IPS-NIHi11 (cell line): ENCODE measurements around the gene WDR36.

ENCODE experiments used
- DNase-seq: peaks from one replicate; pipeline ENCODE4 v3.0.0; 2012; ENCODE audit warnings: mixed read lengths, low spot score

Gene WDR36

DNA sequence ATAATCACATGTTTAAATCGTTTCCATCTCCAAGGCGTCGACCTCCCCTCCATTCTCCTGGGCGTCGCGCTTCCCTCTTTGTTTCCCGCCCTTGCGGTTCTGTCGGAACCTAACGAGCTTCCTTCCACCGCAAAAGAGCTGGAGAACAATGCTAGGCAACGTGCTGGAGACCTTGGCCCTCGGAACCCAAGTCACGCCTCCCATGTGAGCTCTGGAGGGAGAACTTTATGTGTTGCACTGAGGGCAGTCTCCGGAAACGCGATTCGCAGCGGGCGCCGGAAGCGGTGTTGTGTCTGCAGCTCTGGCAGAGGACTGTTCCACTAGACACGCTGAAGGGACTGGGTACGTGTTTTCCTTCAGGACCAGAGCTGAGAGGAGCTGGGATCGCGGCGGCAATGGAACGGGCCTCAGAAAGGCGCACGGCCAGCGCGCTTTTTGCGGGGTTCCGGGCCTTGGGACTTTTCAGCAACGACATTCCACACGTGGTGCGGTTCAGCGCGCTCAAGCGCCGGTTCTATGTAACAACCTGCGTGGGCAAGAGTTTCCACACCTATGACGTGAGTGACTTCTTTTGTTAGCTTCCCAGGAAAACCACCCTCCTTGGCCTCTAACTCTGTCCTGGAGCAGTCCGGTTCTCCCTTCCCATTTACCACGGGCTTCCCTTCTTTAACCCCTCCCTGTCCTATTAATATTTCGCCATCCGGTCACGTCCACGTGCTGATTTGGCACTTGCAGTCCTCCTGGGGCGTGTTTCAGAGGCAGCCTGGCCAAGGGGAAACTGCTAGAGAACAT is at the start of gene WDR36:
Gene WDR36, plus strand, starts transcription at position 287 of the 792 bp plus-strand sequence. Its CDS starts 109 bp downstream, at position 396.
- peak; percentile 88 for DNase-seq

DNA sequence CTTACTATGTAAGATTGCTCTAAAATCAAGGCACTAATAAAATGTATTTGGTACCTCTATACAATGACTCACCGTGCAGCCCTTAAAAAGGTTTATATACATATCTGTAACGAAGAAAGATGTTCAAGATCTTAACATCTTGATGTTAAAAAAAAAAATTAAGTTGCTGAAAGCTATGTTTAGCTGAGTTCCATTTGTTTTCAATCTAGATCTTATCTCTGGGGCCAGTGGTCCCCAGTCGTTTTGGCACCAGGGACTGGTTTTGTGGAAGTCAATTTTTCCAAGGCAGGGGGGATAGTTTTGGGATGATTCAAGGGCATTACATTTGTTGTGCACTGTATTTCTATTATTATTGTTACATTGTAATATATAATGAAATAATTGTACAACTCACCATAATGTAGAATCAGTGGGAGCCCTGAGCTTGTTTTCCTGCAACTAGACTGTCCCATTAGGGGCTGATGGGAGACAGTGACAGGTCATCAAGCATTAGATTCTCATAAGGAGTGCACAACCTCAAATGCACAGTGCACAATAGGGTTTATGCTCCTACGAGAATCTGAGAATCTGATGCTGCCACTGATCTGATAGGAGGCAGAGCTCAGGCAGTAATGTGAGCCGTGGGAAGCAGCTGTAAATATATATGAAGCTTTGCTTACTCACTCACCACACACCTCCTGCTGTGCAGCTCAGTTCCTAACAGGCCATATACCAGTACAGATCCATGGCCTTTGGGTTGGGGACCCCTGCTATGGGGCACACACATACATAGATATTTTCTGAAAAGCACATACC is 48.2 kb upstream of the WDR36 start:
- DNase-seq = peak; percentile 11

DNA sequence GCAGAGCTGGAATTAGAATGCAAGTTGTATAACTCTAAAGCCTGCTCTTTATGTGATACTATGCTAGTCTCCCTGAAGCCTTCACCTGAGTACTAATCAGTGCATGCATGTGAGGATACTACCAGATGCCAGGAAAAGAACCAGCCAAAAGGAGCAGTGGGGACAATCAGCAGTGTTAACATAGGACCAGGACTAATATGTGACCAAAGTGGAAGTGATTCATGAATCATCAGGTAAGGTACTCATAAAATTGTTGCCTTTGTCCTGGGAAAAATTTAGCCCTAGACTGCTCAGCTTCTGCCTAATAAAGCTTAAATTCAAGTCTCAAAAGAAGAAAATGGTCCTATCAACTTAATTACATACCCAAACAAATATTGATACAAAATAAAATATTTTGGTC is 34.1 kb upstream of the WDR36 start:
- DNase-seq = no peak

DNA sequence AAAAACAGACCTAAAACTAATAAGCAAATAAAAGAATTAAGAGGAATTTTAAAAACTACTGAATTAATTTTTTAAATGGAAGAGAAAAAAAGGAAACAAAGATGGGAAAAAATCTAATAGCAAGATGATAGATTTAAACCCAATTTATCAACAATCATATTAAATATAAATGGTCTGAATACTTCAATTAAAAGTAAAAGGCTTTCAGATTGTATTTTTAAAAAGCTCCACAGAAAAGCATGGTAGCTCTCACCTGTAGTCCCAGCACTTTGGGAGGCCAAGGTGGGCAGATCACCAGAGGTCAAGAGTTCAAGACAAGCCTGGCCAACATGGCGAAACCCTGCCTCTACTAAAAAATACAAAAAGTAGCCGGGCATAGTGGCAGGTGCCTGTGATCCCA is 32.0 kb upstream of the WDR36 start:
- DNase-seq = no peak

DNA sequence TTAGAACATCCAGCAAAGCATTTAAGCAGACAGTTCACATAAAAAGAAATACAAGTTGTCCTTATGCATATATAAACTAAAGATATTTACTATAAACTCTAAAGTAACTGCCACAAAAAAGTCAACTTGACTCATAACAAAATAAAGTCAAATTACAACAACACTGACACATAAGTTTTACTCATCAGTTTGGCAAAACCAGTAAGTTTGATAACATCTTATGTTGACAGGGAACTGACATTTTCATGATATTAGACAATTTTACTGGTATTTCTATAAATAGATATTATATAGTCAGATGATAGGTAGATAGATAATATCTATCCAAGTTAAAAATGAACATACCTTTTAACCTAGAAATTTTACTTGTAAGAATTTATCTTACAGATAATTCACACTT is 30.5 kb upstream of the WDR36 start:
- DNase-seq = no peak

DNA sequence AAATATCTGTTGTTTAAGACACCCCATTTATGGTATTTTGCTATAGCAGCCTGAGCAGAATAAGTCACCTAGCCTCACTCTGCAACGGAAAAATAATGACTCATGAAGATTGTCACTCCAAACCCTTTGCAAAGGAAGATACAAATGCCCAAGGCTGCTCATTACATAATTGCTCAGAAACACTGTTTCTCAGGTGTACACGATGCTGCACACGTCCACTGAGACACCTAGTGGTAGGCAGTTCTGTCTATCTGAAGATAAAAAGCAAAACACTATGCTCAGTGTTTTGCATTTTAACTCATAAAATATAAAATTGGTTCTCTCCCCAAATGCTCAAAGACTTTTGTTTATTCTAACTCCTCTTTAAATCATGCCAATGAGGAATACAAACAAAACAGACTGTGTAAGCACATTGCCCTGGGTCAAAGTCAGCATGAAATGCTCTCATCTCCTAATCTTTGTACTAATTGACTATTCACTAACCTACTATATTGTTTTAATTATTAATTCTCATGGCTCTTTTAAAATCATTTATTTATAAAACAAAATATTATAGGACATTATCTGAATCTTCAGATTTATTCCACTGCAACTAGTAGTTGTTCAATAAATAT is 28.3 kb upstream of the WDR36 start:
- no peak for DNase-seq

DNA sequence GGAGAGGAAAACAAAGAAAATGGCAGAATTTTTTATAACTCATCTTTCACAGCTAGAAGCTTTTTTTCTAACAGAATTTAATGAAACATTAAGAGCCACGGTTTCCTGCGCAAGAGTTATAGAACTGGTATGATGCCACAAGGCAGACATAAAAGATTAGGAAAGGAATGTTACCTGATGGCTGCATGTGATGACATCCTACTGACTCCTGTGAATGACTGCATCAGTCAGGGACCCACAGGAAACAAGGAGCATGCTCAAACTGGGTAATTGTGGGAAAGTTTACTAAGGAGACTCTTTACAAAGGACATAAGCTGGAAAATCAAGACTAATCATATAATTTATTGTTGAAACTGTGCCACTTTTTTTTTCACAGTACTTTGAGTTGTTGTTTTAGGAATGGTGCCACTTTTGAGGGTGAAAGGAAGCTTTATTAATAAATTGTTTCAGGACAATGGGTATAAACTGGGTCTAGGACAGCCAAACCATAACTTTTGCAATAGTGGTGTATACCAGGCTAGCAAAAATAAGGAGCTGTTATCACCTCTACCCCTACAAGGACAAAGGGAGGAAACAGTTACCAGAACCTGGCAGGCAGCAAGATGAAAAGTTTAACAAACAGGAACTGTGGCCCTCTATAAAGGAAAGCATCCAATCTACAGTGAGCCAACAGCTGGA is 25.7 kb upstream of the WDR36 start:
- DNase-seq = no peak

DNA sequence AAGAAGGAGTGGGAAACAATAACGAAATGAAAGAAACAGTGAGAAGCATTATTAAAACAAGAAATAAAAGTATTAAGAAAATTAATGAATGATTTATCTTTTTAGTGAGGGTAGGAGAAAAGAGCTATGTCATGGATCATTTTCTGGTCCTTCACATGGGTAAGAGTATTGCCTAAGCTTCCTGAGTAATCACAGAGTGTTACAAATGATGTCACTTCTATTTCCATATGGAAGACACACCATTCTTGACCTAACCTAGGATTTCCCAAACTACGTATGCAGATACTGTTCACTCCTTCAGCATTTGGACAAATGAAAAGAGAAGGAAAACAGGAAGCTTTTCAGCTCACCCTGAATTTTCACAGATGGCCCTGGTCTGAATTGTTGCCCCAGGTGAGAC is 23.9 kb upstream of the WDR36 start:
- DNase-seq = no peak

DNA sequence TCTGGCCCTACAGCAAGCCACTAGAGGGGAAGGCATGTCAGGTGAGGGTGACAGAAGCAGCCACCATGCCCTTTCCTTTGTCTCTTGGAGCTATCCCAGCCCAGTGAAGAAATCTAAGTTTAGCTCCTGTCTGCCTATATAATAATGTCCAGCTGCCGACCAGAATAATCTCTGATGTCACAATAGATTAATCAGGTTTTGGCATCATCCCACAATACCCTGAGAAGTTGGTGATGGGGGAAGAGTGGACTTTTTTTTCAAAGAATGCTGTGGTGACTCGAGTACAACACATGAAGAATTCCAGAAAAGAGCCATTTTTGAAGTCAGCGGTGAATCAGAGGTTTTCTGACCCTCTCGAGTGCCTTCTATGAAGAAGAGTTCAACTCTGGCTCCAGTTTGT is 22.3 kb upstream of the WDR36 start:
- no peak for DNase-seq

DNA sequence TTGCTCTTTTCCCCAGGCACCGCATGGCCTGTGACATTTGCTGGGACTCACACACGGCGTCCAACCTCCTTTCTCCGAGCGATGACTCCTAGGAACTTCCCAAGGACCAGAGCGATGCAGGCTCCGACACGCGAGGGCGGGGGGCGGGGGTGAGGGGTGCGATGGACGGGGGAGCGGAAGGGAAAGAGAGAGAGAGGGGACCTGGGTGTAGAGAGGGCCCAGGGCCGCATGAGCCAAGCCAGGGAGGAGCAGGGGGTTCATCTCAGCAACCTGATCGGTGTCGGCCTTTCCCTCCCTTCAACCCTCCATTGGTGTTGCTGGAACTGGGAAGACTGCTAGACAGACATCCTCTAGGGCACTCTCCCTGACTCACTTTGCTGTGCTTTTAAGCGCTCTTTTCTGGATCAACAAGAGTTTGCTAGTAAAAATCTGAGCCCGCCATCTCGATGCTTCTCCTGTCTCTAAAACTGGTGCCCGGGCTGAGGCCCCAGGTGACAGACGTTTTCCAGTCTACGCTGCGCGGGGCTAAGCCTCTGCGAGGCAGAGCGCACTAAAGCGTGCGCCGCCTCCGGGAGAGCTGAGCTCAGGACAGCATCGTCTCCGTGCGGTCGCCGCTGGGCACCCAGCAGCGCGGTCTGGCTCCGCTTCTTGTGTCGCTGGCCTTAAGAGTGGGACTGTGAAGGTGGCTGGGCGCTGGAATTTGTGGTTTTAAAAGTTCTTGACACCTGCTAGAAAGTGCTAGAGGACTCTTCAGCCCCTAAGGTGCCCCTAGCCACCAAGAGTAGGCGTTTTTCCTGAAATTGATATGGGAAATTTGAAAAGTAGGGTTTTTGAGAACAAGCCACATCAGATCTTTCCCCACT is 21.6 kb upstream of the WDR36 start:
- DNase-seq = peak; percentile 58

DNA sequence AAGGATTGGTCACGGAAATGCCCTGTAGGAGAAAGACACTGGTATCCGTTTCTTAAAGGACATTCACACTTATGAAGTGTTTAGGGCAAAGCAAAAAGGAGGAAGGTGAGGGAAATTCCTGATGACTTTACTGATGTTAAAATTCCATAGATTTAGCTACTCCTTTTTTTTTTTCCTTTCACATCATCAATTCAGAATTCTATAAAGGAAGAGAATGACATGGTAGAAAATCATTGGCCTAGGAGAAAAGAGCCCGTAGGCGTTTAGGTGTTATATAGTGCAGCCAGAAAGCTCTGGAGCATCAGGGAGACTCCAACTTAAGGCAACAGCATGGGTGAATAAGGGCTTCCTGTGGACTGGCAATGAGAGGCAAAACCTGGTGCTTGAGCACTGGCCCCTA is 20.7 kb upstream of the WDR36 start, which contains the start of gene TSLP:
Gene TSLP, plus strand, starts transcription at position 301 of the 400 bp plus-strand sequence. CDS start 178 bp downstream, outside the sequence.
- no peak for DNase-seq

DNA sequence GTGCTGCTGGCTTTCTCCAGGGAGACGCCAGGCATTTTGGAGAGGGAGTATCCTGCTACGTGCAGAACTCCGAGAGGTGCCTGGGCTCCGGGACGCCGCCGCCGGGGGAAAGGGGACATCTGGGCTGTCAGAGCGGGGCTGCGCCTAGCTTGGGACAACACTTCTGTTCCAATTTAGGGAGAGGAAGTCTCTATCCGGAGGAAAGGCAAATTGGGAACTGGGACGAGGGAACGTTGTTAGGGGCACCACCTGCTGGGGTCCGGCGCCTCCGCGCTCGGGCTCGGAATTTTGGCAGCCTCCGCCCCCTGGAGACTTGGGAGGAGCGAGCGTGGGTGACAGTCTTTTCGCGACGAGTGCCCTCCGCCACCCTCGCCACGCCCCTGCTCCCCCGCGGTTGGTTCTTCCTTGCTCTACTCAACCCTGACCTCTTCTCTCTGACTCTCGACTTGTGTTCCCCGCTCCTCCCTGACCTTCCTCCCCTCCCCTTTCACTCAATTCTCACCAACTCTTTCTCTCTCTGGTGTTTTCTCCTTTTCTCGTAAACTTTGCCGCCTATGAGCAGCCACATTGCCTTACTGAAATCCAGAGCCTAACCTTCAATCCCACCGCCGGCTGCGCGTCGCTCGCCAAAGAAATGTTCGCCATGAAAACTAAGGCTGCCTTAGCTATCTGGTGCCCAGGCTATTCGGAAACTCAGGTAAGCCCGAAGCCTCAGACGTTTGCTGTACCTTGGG is 19.0 kb upstream of the WDR36 start:
- peak; percentile 67 for DNase-seq

DNA sequence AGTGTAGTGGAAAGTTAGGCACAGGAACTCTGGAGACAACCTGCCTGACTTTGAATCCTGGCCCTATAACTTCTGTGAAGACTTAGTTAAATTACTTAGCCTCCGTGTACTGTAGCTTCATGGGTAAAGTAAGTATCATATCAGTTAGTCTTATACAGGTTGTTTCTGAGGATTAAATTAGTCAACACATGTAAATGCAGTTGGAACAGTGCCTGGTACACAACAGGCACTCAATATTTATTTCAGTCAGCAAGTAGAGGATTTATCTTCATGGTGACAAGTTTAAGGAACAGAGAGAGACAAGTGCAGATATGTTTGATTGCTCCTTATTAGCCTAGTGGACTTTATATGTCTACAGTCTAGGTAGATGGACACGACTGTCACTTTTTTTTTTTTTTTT is 17.9 kb upstream of the WDR36 start:
- no peak for DNase-seq

DNA sequence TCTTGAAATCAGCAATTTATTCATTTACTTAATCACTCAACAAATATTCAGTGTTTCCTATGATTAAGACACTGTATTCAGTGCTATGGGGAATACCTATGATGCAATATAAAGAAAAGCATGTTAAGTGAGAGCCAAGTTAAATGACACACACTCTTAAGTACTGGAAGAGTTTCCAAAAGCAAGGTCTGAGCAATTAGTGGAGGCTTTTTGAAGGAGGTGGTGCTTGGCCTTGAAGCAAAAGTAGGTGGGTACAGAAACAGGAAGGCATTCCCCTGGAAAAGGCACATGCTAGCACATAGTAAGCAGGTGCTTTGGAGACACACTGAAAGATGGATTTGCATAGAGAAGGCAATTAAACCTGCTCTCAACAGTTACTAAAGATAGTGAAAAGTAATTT is 16.6 kb upstream of the WDR36 start:
- no peak for DNase-seq

DNA sequence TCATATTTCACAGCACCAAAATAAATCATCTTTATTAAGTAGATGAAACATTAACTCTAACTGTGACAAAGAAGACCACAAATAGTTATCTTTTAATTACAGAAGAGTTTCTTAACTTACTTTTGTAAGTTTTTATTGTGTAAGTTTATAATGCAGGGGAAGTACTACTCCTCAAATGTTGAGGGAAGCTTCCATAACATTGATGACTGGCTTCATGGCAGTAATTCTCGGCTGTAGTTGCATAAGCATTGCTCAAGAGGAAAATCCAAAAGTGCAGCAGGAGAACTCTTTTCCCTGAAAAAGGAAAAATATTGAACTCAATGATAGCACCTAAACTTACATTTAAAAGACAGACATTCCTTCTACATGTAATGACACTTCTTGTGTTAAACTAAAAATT is 16.1 kb upstream of the WDR36 start:
- no peak for DNase-seq

DNA sequence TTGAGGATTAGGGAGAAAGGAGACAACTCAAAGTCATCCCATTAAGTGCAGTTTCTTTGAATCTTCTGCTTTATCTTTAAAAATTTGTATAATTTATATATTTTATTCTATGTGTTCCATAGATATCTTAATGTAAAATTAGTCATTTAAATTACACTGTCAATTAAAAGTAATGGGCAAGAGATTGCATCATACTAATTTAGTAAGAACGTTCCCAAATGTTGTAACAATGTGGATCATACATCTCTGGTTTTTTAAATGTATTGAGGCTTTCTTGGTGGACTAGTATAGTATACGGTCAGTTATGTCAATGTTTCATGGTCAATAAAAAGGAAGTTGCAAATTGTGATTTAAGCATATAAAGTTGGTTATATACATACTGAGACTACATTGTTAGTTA is 14.5 kb upstream of the WDR36 start:
- DNase-seq = no peak

DNA sequence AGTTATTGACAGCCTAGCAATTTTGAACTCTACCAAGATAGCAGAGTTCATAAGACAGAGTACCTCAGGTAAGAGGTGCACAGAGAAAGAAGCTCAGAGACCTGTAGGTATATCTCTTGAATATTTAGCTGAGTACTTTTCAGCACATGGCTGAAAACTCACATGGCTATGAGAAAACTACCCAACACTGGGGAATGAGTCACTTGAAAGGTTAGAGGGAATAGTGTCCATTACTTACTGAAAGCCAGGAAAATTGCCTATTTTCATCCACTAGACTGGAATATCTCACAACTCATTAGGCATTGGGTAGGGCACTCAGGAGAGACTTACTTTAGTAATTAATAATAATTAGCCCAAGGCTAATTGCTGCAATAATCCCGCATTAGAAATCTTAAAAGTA is 12.3 kb upstream of the WDR36 start:
- no peak for DNase-seq

DNA sequence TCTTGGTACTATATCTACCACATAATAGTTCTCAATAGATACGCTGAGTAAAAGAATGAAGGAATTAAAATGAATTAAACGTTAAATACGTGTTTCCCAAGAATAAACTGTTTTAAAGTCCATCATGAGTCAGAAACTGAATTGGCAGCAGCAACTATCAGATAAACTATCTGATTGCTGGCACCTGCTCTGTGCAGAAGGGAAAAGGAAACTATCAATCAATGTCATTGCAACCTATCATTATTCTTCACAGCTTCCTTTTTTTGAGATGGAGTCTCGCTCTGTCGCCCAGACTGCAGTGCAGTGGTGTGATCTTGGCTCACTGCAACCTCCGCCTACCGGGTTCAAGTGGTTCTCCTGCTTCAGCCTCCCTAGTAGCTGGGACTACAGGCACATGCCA is 8.8 kb upstream of the WDR36 start:
- DNase-seq = no peak

DNA sequence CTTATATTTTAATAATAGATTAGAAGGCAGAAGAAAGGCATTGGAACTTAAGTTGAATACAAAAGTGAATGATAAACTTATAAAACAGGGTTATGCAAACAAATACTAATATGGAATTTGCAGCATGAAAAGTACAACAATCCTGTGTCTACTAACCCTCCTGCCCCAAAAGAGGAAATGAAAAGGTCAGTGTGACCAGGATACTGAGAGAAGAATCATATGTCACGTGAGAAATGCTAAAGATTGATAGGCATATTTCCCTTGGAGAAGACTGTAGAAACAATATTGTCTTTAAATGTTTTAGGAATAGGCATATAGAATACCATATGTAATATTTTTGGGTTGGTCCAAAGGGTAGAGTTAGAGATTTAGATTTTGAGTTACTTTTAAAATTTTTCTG is 3.8 kb downstream of the WDR36 start:
- no peak for DNase-seq

DNA sequence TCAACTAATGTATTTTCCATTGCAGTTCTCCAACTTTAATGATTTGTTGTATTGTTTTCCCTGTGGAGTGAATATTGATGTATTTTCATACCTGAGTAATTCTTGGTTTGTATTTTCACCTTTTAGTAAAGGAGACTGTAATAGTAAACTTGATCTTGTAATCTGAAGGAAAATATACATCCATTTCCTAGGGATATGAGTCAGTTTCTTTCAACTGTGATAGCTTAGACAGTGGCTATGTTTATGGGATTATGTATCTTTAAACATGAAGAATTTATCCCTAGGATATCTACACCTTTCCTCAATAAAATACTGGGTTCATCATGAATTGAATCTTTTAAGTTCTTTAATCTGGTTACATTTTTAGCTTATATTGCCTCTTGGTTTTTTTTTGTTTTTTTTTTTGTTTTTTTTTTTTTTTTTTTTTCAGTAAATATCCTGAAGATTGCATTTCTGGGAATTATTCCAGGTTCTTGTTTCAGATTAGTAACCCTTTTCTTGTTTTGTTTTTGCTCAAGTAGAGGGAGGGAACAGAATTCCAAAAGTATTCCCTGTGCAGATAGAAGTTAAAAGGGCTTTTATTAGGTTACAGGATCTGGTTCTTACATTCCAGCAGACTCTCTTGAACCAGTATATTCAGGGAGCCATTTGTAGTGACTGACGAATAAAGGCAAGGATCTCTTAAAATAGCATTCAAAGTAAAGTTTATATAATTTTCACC is 7.1 kb downstream of the WDR36 start:
- no peak for DNase-seq
